H7 (cell line): ENCODE data around the gene SMIM31. TPM values are rescaled to one million over a fixed set of nuclear protein-coding genes. Genes with fewer than 3 reads are reported as not detected.
A peak's percentile ranks its signal among the peaks of the same experiment; 100 is the strongest.

ENCODE experiments used
- DNase-seq: peaks from one replicate; pipeline ENCODE4 v3.0.0; 2012
- H3K27me3 ChIP-seq: 2 replicates; pipeline ENCODE4 v1.6.0; 2011; ENCODE audit warnings: mild to moderate bottlenecking, low read length; ENCODE audit not compliant: control insufficient read depth, insufficient read depth
- H3K36me3 ChIP-seq: replicated peaks from 2 replicates; pipeline ENCODE4 v1.5.1; 2011; ENCODE audit warnings: low read length; ENCODE audit not compliant: control insufficient read depth, insufficient read depth
- H3K4me3 ChIP-seq: 2 replicates; pipeline ENCODE4 v1.5.1; 2011; ENCODE audit warnings: low read depth, mild to moderate bottlenecking, control low read depth, low read length, moderate library complexity; ENCODE audit not compliant: insufficient read depth
- total RNA-seq: library from RNA; depleted of rRNA; stranded (reverse); fragments of >200 nt; shearing (Covaris generic); gene quantifications from 2 replicates; pipeline ENCODE4 v1.2.3, GENCODE V29; 2014

Gene SMIM31
- total RNA-seq, 1 experiment from 2014 or later: not detected

GRCh38 chr4:164768516-164768915 lies 14.6 kb downstream of the SMIM31 start:
- no peak overlapping the region for H3K4me3 ChIP-seq
- no peaks in the 10 kb centered on the region for H3K27me3 ChIP-seq
- DNase-seq: peak; percentile 23
- H3K36me3 ChIP-seq: no peaks in the 10 kb centered on the region

- no peak for DNase-seq
- no peaks in the 10 kb centered on the region for H3K36me3 ChIP-seq
- no peak overlapping the region for H3K4me3 ChIP-seq
- no peaks in the 10 kb centered on the region for H3K27me3 ChIP-seq
Measured at GRCh38 chr4:164770010-164770724, 16.2 kb downstream of the SMIM31 start.

GRCh38 chr4:164771088-164771487 lies 17.2 kb downstream of the SMIM31 start:
- no peaks in the 10 kb centered on the region for H3K27me3 ChIP-seq
- DNase-seq: no peak

GRCh38 chr4:164772076-164772475 lies 18.1 kb downstream of the SMIM31 start:
- DNase-seq: no peak
- H3K36me3 ChIP-seq: no peaks in the 10 kb centered on the region
- H3K4me3 ChIP-seq: no peak overlapping the region
- H3K27me3 ChIP-seq: no peaks in the 10 kb centered on the region

More at GRCh38 chr4:164771088-164771487, 17.2 kb downstream of the SMIM31 start:
- Histone ChIP-seq H3K36me3 (no peaks in the 10 kb centered on the region), H3K4me3 (no peak overlapping the region)

- no peak overlapping the region for H3K4me3 ChIP-seq
- no peaks in the 10 kb centered on the region for H3K27me3 ChIP-seq
- DNase-seq: no peak
- no peaks in the 10 kb centered on the region for H3K36me3 ChIP-seq
Measured at GRCh38 chr4:164779080-164779479, 25.1 kb downstream of the SMIM31 start.

- Histone ChIP-seq H3K4me3 (no peak overlapping the region), H3K36me3 (no peaks in the 10 kb centered on the region), H3K27me3 (no peaks in the 10 kb centered on the region)
- peak; percentile 58 for DNase-seq
Measured at GRCh38 chr4:164779811-164780216, 25.9 kb downstream of the SMIM31 start.

GRCh38 chr4:164780839-164781238 lies 26.9 kb downstream of the SMIM31 start:
- Histone ChIP-seq H3K4me3 (no peak overlapping the region), H3K36me3 (no peaks in the 10 kb centered on the region), H3K27me3 (no peaks in the 10 kb centered on the region)
- no peak for DNase-seq

GRCh38 chr4:164783976-164784375 lies 30.0 kb downstream of the SMIM31 start:
- Histone ChIP-seq H3K4me3 (no peak overlapping the region), H3K36me3 (no peaks in the 10 kb centered on the region), H3K27me3 (no peaks in the 10 kb centered on the region)
- DNase-seq: no peak

- Histone ChIP-seq H3K4me3 (no peak overlapping the region), H3K27me3 (no peaks in the 10 kb centered on the region), H3K36me3 (no peaks in the 10 kb centered on the region)
- no peak for DNase-seq
Measured at GRCh38 chr4:164789047-164789446, 35.1 kb downstream of the SMIM31 start.

GRCh38 chr4:164790249-164790648 lies 36.3 kb downstream of the SMIM31 start:
- Histone ChIP-seq H3K4me3 (no peak overlapping the region), H3K36me3 (no peaks in the 10 kb centered on the region), H3K27me3 (no peaks in the 10 kb centered on the region)
- DNase-seq: no peak

GRCh38 chr4:164799410-164799809 lies 45.5 kb downstream of the SMIM31 start:
- no peak for DNase-seq
- H3K4me3 ChIP-seq: no peak overlapping the region

GRCh38 chr4:164800786-164801185 lies 46.9 kb downstream of the SMIM31 start:
- H3K4me3 ChIP-seq: no peak overlapping the region
- DNase-seq: no peak
- no peaks in the 10 kb centered on the region for H3K36me3 ChIP-seq
- no peaks in the 10 kb centered on the region for H3K27me3 ChIP-seq

More at GRCh38 chr4:164799410-164799809, 45.5 kb downstream of the SMIM31 start:
- no peaks in the 10 kb centered on the region for H3K36me3 ChIP-seq
- H3K27me3 ChIP-seq: no peaks in the 10 kb centered on the region

- no peak for DNase-seq
- Histone ChIP-seq H3K4me3 (no peak overlapping the region), H3K36me3 (no peaks in the 10 kb centered on the region), H3K27me3 (no peaks in the 10 kb centered on the region)
Measured at GRCh38 chr4:164802301-164802901, 48.5 kb downstream of the SMIM31 start.

- Histone ChIP-seq H3K36me3 (no peaks in the 10 kb centered on the region), H3K27me3 (no peaks in the 10 kb centered on the region), H3K4me3 (no peak overlapping the region)
- DNase-seq: no peak
Measured at GRCh38 chr4:164803702-164804101, 49.8 kb downstream of the SMIM31 start.

GRCh38 chr4:164807611-164808010 lies 53.7 kb downstream of the SMIM31 start:
- no peaks in the 10 kb centered on the region for H3K27me3 ChIP-seq
- H3K4me3 ChIP-seq: no peak overlapping the region
- H3K36me3 ChIP-seq: no peaks in the 10 kb centered on the region
- peak; percentile 28 for DNase-seq
